Eye (tissue), 1 donor: Measurements from ENCODE around the gene MKX.

Source experiments
- DNase-seq: peaks from one replicate; pipeline ENCODE4 v3.0.0-alpha.2; 2015

MKX gene

DNA sequence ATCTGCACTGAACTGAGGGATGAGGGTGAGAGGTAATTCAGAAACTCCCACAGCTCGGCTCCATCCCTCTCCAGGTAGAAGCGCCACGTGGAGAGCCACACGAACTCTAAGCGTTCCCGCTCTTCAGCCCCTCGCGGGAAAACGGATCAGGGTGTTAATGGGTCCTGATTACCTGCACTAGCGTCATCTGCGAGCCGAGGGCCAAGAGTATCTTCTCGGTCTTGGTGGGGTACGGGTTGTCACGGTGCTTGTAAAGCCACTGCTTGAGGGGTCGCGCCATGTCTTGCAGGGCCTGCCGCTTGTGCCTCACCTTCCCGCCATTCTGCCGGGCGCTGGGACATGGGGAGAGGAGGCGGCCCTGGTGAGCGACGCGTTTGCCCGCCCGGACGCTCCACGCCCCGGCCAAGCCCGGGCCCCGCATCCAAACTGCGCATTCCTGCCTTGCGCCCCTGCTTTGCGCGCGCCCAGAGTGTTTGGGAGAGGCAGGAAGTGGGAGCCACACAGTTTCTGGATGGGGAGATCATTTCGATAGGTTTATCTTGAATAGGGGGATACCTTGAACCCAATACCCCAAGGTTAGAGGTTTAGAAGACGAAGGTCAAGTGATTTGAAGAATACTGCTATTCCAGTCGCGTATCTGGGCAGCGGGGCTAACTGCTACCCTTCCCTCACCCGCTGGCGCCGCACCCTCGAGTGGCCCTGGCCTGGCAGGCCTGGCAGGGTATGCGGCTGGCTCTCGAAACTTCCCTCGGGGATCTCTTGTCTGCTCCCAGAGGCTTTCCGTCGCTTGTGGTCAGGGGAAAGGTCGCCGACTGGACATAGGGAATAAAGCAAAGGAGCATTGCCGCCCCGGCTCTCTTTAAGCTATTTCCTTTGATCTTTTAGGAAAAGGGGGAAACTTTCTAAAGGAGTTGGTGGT, 4.2 kb downstream of the MKX start:
- DNase-seq, result peak; percentile 25

- DNase-seq, result no peak
These were observed 9.2 kb downstream of the MKX start for GRCh38 chr10:27736396-27736795.

DNA sequence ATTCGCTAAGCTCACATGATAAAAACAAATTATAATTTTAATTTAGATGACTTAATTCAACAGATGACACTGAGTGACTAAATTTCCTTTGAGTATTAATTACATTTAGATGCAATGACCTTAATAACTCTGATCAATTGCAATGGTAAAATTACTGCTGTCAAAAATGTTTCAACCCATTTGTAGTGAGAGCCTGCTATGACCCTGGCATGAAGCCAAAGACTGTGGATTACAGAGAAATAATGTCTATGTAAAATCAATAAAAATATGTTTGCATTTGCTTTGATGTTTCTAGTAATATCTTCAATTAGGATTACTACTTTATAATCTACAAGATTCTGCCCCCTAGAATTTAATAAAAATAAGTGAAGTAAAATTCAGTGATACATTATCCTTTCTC, 15.6 kb downstream of the MKX start:
- no peak for DNase-seq

DNA sequence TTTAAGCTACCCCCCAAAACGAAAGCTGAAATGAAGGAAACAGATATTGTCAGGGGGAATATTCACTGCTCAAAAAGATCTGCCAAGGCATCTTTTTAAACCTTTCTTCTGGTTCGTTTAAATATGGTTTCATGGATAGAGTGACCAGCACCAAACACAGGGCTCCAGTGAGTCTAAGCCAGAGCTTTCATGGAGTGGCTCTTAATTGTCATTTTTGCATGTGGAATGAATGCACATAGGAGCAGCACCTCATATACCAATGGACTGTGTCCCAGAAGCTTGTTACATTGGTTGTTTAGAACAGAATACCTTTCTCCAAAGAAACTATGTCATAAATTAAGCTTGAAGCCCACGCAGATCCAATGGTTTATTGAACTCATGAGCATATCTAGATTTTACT, 17.3 kb downstream of the MKX start:
- DNase-seq, result no peak

GRCh38 chr10:27724287-27724686, 21.3 kb downstream of the MKX start:
- no peak for DNase-seq

GRCh38 chr10:27723436-27723835, 22.2 kb downstream of the MKX start:
- no peak for DNase-seq

GRCh38 chr10:27720529-27720928, 25.1 kb downstream of the MKX start:
- no peak for DNase-seq

- DNase-seq, result no peak
These were observed 26.6 kb downstream of the MKX start for GRCh38 chr10:27719052-27719451.

DNA sequence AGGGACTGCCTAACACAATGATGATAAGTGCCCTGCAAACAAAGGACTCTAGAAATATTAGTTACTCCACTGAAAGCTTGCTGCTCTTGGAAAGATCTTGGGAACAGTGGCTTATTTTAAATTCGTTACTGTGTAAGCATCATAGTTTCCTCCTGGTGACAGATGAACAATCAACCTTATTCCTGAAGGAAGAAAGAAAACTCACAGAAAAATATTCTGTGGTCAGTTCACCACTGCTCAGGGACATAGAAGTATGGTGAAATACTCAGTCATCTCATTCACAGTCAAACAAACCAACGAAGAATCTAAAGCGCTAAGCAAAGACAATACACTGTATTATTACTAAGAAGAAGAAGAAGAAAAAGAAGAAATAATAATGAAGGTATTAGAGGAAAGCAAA, 27.8 kb downstream of the MKX start:
- DNase-seq, result no peak

DNA sequence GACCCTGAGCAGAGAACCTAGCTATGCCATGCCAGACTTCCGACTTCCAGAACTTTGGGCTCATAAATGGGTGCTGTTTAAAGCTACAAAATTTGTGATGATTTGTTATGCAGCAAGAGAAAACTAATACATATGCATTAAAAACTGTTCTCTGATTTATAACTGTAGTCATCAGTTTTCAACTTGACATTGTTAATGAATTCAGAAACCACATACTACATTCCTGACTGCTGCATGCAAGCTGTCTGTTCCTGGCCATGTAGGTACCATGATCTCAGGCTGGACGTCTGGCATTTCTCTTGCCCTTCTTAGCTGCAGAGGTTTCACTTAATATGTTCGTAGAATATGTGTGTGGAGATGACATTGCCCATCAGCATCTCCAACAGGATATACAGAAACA, 28.4 kb downstream of the MKX start:
- no peak for DNase-seq

DNA sequence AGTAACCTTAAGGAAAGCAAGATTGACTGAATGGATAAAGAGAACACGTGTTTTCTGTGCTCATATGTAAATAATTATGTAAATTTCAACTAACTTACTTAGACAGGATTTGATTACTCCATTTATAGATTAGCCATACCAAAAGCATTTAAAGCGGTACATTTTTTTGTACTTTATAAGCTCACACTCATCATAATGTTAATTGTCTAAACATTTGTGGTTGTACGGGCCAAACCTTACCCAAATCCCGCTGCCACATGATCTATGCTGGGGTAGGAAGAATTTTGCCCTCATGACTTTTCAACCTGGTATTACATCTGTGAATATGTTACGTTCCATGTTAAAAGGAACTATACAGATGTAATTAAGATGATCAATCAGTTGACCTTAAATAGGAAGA, 29.1 kb downstream of the MKX start:
- no peak for DNase-seq

DNA sequence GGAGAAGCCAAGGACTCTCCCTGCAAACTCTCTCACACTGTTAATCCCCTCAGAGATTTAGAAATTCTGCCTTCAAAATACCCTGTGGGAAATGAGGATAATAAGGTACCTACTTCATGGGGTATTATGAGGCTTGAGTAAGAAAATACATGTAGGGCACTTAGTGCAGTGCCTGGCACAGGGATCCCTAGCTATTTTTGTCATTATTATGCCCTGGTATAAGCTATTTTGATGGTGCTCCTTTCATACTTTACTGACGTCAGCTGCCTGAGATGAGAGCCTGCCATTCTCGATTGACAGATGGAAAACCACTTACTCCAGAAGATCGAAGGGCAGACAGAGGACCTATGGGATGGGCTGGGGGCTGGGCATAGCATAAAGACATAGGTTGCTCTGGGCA, 30.1 kb downstream of the MKX start:
- no peak for DNase-seq

- no peak for DNase-seq
These were observed 31.3 kb downstream of the MKX start for GRCh38 chr10:27714349-27714748.

DNA sequence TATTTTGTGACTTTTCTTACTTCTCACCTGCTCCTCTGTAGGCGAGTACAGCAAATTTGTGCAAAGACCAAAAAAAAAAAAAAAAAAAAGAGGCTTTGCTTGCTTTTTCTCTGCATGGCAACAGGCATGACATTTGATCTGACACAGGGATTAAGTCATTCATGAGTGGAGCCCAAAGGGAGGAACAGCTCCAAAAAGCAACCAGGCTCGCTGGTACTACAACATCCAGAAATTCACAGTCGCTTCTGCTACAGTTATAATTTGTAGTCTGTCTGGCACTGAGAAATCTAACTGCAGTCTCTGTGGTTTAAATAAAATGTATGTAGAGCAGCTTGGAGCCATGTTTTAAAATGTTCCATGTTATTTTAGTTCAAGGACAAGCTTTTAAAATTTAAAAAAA, 31.7 kb downstream of the MKX start:
- peak; percentile 63 for DNase-seq

DNA sequence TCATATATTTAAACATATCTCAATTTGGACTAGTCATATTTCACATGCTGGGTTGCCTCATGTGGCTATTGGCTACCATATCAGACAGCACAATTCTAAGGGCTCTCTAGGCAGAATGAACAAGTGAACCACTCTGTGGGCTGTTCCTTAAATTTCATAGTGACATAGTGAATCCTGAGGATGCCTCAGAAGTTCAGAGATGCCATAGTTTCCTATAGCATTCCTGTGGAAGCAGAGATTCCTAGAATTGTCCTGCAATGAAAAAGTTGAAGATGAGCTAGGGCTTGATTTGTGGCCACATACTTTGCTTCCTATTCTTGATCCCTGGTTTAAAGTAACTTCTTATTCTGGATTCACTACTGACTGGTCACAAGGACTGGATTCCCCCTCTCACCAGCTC, 35.6 kb downstream of the MKX start:
- no peak for DNase-seq

- no peak for DNase-seq
These were observed 36.3 kb downstream of the MKX start for GRCh38 chr10:27709304-27709703.

- peak; percentile 57 for DNase-seq
These were observed 43.6 kb downstream of the MKX start for GRCh38 chr10:27701938-27702537.

- DNase-seq, result peak; percentile 49
These were observed 45.8 kb downstream of the MKX start for GRCh38 chr10:27699776-27700175.

DNA sequence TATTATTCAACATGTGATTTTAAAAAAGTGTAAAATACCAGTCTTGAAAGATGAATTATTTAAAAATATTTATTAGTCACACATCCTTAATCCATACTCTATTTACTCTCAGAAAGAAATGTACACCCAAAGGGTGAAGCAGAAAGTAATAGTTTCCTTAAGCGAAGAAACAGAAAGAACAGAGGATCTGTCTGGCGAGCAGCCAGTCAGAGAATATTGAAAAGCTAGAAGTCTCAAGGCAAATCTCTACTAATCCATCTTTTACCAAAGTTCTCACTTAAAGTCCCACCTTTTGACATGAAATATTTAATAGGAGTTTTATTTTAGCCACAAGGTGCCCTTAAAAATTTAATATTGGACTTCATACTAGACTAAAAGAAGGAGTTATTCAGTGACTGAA, 46.7 kb downstream of the MKX start:
- DNase-seq, result no peak

GRCh38 chr10:27696466-27696865, 49.2 kb downstream of the MKX start:
- DNase-seq, result no peak

DNA sequence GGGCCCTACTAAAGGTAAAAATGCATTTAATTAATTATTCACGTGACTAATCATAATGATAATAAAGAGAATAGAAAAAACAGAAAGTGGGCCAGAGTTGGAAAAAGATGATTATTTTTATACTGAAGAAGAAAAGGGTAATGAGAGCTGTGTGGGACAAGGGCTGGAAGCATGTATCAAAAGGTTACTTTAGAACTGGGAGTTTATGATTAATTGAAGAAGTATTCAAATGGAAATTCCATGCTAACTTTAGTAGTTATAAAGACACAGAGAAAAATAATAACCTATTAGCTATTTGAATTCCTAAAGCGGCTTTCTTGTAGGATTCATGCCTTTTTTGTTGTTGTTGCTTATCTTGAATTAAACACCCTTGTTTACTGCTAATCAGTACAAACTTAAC, 49.9 kb downstream of the MKX start:
- DNase-seq, result no peak

DNA sequence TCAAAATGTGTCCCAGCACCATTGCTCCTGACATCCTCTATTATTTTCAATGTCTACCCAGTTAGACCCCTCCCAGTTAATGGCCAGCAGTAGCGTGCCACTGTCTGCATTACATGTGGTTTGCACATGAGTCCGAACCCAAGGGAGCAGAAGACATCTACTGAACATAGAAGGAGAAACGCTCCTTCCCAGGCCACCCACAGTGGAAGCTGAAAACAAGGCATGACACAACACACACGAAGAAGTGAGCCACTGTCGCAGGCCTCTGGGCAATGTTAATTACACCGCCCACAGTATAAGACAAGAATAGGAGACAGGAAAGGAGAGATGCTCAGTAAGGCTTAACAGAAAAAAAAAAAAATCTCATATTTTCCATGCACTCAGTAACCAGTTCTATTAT, 50.5 kb downstream of the MKX start:
- DNase-seq, result no peak

DNA sequence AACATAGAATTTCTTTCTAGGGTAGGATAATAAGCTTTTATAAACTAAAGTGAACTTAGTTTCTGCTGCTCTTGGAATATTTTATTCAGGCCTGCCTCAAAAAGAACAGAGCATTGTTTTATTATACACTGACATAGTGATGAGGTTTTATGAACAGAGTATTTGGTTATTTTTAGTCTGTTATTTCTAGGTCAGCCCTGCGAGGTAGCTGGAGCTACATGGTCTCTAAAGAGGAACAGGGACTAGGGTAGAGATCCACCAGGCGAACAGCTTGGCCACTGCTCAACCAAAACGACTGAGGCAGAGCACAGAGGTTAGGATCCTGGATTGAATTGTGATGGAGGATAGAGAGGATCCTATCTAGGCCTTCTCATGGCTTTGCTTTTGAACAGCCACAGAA, 53.0 kb downstream of the MKX start:
- no peak for DNase-seq

GRCh38 chr10:27688991-27689390, 56.6 kb downstream of the MKX start:
- no peak for DNase-seq

- DNase-seq, result no peak
These were observed 57.3 kb downstream of the MKX start for GRCh38 chr10:27688276-27688675.
